B cell (primary cell): ENCODE data around the gene SLC25A48. TPM values are rescaled to one million over a fixed set of nuclear protein-coding genes. Genes with fewer than 3 reads are reported as not detected.

ENCODE experiments used
- ATAC-seq: fragments of 200-7000 bp; cut with Tn5 transposase; one replicate; pipeline ENCODE4 v1.10.0; 2021; ENCODE audit warnings: low read depth, mild to moderate bottlenecking, moderate number of reproducible peaks, moderate library complexity
- CTCF ChIA-PET: fragments of 350-600 bp; sonication (Branson Sonifier 250); formaldehyde crosslinking; loops from one replicate; lab custom pipeline; 2021; ENCODE audit warnings: antibody characterized with exemption, inconsistent platforms; lab: Charles Lee
- POLR2A ChIA-PET: fragments of 350-600 bp; sonication (Branson Sonifier 250); formaldehyde crosslinking; loops from one replicate; lab custom pipeline; 2021; ENCODE audit warnings: antibody characterized with exemption; lab: Charles Lee
- DNase-seq: peaks from one replicate; pipeline ENCODE4 v3.0.0; 2013
- H2AFZ ChIP-seq: 2 replicates; pipeline ENCODE4 v1.6.1; 2012; ENCODE audit warnings: mild to moderate bottlenecking, low read depth, low read length; ENCODE audit not compliant: insufficient read depth, poor library complexity, severe bottlenecking
- H3K27ac ChIP-seq, 2 donors: 1 replicate in 1 of 2; 2 replicates in 1 of 2; pipeline ENCODE4 v1.5.1; 2012 to 2013; ENCODE audit warnings: low read length in 2 of 2, mild to moderate bottlenecking in 2 of 2, moderate library complexity in 1 of 2
- H3K27me3 ChIP-seq, 4 experiments: fragments of 200-600 bp in 1 of 4; sonication (generic) in 1 of 4; replicated peaks in 1 of 4; 1 replicate in 2 of 4; 2 replicates in 2 of 4; pipeline versions ENCODE4 v1.6.1 to v1.7.0; 2013 to 2016; ENCODE audit warnings: low read length in 3 of 4, mild to moderate bottlenecking in 2 of 4, mixed read lengths in 1 of 4, moderate library complexity in 1 of 4; ENCODE audit not compliant: insufficient read depth in 4 of 4, control insufficient read depth in 3 of 4; ENCODE audit errors: control extremely low read depth in 1 of 4
- H3K36me3 ChIP-seq, 2 experiments: replicated peaks in 1 of 2; 1 replicate in 1 of 2; 2 replicates in 1 of 2; pipeline versions ENCODE4 v1.6.1 to v1.7.1; 2013; ENCODE audit warnings: low read length in 1 of 2; ENCODE audit not compliant: insufficient read depth in 2 of 2, control insufficient read depth in 1 of 2; ENCODE audit errors: control extremely low read depth in 1 of 2, extremely low read depth in 1 of 2
- H3K4me1 ChIP-seq, 2 donors: fragments of 200-600 bp in 1 of 2; sonication (generic) in 1 of 2; 1 replicate in 1 of 2; 2 replicates in 1 of 2; pipeline versions ENCODE4 v1.5.1 to v1.6.1; 2013 to 2017; ENCODE audit warnings: low read length in 2 of 2; ENCODE audit not compliant: control insufficient read depth in 2 of 2, insufficient read depth in 2 of 2
- H3K4me2 ChIP-seq: replicated peaks from 2 replicates; pipeline ENCODE3; 2012; ENCODE audit warnings: mild to moderate bottlenecking, low read depth, low read length; ENCODE audit not compliant: poor library complexity, severe bottlenecking
- H3K4me3 ChIP-seq, 5 experiments: fragments of 200-600 bp in 1 of 5; sonication (generic) in 1 of 5; 1 replicate in 3 of 5; 2 replicates in 2 of 5; pipeline versions ENCODE4 v1.5.1 to v1.7.0; 2011 to 2016; ENCODE audit warnings: low read length in 4 of 5, mild to moderate bottlenecking in 4 of 5, low read depth in 2 of 5, control low read depth in 1 of 5, moderate library complexity in 1 of 5; ENCODE audit not compliant: insufficient read depth in 1 of 5; ENCODE audit errors: control extremely low read depth in 1 of 5, extremely low read depth in 1 of 5
- H3K79me2 ChIP-seq: fragments of 200-600 bp; sonication (generic); one replicate; pipeline ENCODE4 v1.6.0; 2016; ENCODE audit warnings: low read length; ENCODE audit not compliant: control insufficient read depth, insufficient read depth
- H3K9ac ChIP-seq: fragments of 200-600 bp; sonication (generic); 2 replicates; pipeline ENCODE4 v1.6.1; 2017; ENCODE audit warnings: mild to moderate bottlenecking, low read length, moderate library complexity
- H3K9me3 ChIP-seq, 3 donors: one replicate each; pipeline versions ENCODE4 v1.6.1 to v1.7.1; 2013; ENCODE audit warnings: low read length in 2 of 3; ENCODE audit not compliant: control insufficient read depth in 2 of 3, insufficient read depth in 1 of 3; ENCODE audit errors: control extremely low read depth in 1 of 3
- H4K20me1 ChIP-seq: 2 replicates; pipeline ENCODE4 v1.6.0; 2012; ENCODE audit warnings: mild to moderate bottlenecking, low read length; ENCODE audit not compliant: insufficient read depth, control insufficient read depth, poor library complexity, severe bottlenecking
- H3K27ac Mint-ChIP-seq: one replicate; pipeline ENCODE4 v1.8.0; 2021; ENCODE audit warnings: mixed read lengths
- H3K27me3 Mint-ChIP-seq: one replicate; pipeline ENCODE4 v1.8.0; 2021; ENCODE audit warnings: mixed read lengths
- H3K4me1 Mint-ChIP-seq: one replicate; pipeline ENCODE4 v1.8.0; 2021; ENCODE audit warnings: mixed read lengths
- H3K4me3 Mint-ChIP-seq: one replicate; pipeline ENCODE4 v1.8.0; 2021; ENCODE audit warnings: mixed read lengths
- H3K9me3 Mint-ChIP-seq: one replicate; pipeline ENCODE4 v1.8.0; 2022; ENCODE audit warnings: mixed read lengths; ENCODE audit not compliant: insufficient read depth
- CTCF ChIP-seq: fragments of 200-600 bp; IDR thresholded peaks from one replicate; pipeline ENCODE4 v1.8.0; 2022; ENCODE audit warnings: antibody characterized with exemption, mild to moderate bottlenecking
- WGBS: methylation state at CpG from one replicate; pipeline ENCODE4 v1.1.5; 2013; ENCODE audit warnings: missing lambda C conversion rate; ENCODE audit not compliant: insufficient coverage; 5-methylcytosine and 5-hydroxymethylcytosine counted together
- intact Hi-C: fragments of 100-400 bp; cut with micrococcal nuclease; formaldehyde crosslinking; loops from one replicate; pipeline ENCODE4 v1.10.0; 2022
- polyA plus RNA-seq: library from polyadenylated mRNA; depleted of rRNA; stranded (reverse); fragments of >200 nt; gene quantifications from 2 replicates; pipeline ENCODE4 v1.2.3, GENCODE V29; 2012
- total RNA-seq, 2 donors: library from RNA; stranded (reverse); fragments of 120-200 nt in 1 of 2; gene quantifications; 1 replicate in 1 of 2; 2 replicates in 1 of 2; pipeline versions ENCODE4 v1.2.3 to v1.2.4, GENCODE V29; 2013 to 2022

Gene SLC25A48
- total and polyA plus RNA-seq, 2 donors (not counting 1 experiment from before 2014, with no cell fraction given), result not detected

GRCh38 chr5:135867599-135867998, 33.1 kb downstream of the SLC25A48 start:
- POLR2A ChIA-PET, result no interaction called here
- no peak overlapping the region for H3K4me3 ChIP-seq
- Mint-ChIP-seq H3K9me3 (no peaks in the 10 kb centered on the region), H3K27ac (no peak overlapping the region), H3K4me1 (no peaks in the 10 kb centered on the region), H3K4me3 (no peak overlapping the region), H3K27me3 (no peaks in the 10 kb centered on the region)
- peaks cover 0 to 5% (median 0%) of the 10 kb centered on the region in 3 donors for H3K9me3 ChIP-seq
- H3K36me3 ChIP-seq, result no peaks in the 10 kb centered on the region
- H3K4me1 ChIP-seq, result no peaks in the 10 kb centered on the region
- ATAC-seq (no peak), DNase-seq (no peak)
- no peak overlapping the region for H3K27ac ChIP-seq
- no peak overlapping the region for H3K4me2 ChIP-seq
- TF ChIP-seq CTCF, result no peak
- no peak overlapping the region for H3K9ac ChIP-seq
- H3K27me3 ChIP-seq, result no peaks in the 10 kb centered on the region
- no peaks in the 10 kb centered on the region for H4K20me1 ChIP-seq
- H3K79me2 ChIP-seq, result no peaks in the 10 kb centered on the region
- CTCF ChIA-PET, result no interaction called here
- no peak overlapping the region for H2AFZ ChIP-seq
- intact Hi-C loops, result no loop called here

GRCh38 chr5:135868681-135869080, 34.2 kb downstream of the SLC25A48 start:
- ChIA-PET CTCF (no interaction called here), POLR2A (no interaction called here)
- Mint-ChIP-seq H3K9me3 (no peaks in the 10 kb centered on the region), H3K4me1 (no peaks in the 10 kb centered on the region), H3K27me3 (no peaks in the 10 kb centered on the region), H3K4me3 (no peak overlapping the region), H3K27ac (no peak overlapping the region)
- no peak for ATAC-seq
- Histone ChIP-seq H3K9ac (no peak overlapping the region), H3K79me2 (no peaks in the 10 kb centered on the region), H3K27ac (no peak overlapping the region), H2AFZ (no peak overlapping the region), H3K9me3 (peaks cover 0 to 5% (median 0%) of the 10 kb centered on the region in 3 donors), H3K4me2 (no peak overlapping the region), H3K4me3 (no peak overlapping the region), H3K4me1 (no peaks in the 10 kb centered on the region), H3K27me3 (no peaks in the 10 kb centered on the region), H4K20me1 (no peaks in the 10 kb centered on the region), H3K36me3 (no peaks in the 10 kb centered on the region)
- intact Hi-C loops, result no loop called here
- DNase-seq, result no peak
- 100% methylated on average over 1 of the region's 2 CpGs for WGBS
- no peak for TF ChIP-seq CTCF
